Stimulated activated CD4-positive, alpha-beta T cell treated with anti-CD3 and anti-CD28 coated beads, Interleukin-4, amount 100 ng/mL, for 1 hour (primary cell): Measurements from ENCODE around the gene AQP2.

Experiments used
- DNase-seq: peaks from one replicate; pipeline ENCODE4 v3.0.0-alpha.2; 2020

Gene AQP2

GRCh38 chr12:49956663-49957569 lies 6.4 kb downstream of the AQP2 start:
- DNase-seq: no peak

DNA sequence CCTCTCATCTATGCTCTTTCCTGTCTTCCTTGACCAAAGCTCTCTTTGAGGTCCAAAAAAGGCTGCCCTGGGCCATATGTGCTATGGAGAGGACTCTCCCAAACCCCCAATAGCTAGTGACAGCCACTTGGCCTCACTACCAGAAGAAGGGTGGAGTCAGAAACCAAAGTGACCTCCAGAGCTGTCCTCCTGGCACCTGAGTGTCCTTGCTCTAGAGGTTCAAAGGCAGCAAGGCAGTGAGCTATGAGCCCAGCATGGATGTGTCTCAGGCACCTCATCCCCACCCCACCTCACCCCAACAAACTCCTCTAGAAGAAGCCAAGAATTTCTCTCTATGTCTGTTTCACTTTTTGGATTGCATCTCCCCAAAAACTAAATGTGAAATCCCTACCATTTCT lies 7.0 kb downstream of the AQP2 start:
- DNase-seq: no peak

- no peak for DNase-seq
Measured at GRCh38 chr12:49959685-49960473, 9.3 kb downstream of the AQP2 start.

- DNase-seq: no peak
Measured at GRCh38 chr12:49960474-49961110, 10.1 kb downstream of the AQP2 start.

- no peak for DNase-seq
Measured at GRCh38 chr12:49961111-49961922, 10.8 kb downstream of the AQP2 start, which contains the start of gene AQP5. Gene AQP5, plus strand, starts transcription at chr12:49961872. Its CDS starts 146 bp downstream, at chr12:49962018.

- DNase-seq: no peak
Measured at GRCh38 chr12:49961993-49962764, 11.6 kb downstream of the AQP2 start.

GRCh38 chr12:49962861-49963765 lies 12.6 kb downstream of the AQP2 start:
- DNase-seq: no peak

DNA sequence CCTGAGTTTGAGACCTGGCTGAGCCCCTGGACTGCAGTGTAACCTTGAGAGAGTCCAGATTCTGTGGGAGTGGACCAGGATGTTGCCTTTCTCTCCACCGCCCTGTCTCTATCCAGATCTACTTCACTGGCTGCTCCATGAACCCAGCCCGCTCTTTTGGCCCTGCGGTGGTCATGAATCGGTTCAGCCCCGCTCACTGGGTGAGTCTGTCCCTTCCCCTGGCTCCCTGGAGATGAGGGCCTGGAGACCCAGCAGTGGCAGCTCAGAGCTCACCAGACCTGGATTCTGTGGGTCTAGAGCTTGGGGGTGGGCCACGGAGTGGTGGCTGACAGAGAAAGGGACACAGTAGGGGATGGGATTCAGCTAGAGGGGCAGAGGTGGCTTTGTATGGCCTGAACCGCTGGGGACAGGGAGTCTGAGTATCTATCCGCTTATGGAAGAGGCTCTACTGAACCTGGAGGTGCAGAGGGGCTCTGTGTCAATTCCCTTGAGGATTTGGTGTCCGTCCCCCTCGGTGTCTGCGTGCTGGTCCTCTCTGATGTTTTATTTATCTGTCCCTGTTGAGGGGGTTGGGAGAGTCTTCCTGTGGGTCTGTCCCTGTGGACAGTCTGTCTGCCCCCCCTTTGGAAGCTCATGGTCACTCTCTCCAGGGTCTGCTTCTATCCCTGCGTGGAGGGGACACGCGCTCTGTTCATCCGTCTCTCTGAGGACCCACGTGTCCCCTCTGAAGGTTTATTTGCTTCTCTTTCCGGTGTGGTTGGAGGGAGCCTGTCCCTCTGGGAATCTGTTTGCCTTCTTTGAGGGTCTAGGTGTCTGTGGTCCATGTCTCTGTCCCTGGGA lies 13.7 kb downstream of the AQP2 start:
- no peak for DNase-seq

- no peak for DNase-seq
Measured at GRCh38 chr12:49964849-49965624, 14.5 kb downstream of the AQP2 start.

GRCh38 chr12:49965836-49966235 lies 15.3 kb downstream of the AQP2 start:
- no peak for DNase-seq

- no peak for DNase-seq
Measured at GRCh38 chr12:49966511-49967041, 16.0 kb downstream of the AQP2 start.

DNA sequence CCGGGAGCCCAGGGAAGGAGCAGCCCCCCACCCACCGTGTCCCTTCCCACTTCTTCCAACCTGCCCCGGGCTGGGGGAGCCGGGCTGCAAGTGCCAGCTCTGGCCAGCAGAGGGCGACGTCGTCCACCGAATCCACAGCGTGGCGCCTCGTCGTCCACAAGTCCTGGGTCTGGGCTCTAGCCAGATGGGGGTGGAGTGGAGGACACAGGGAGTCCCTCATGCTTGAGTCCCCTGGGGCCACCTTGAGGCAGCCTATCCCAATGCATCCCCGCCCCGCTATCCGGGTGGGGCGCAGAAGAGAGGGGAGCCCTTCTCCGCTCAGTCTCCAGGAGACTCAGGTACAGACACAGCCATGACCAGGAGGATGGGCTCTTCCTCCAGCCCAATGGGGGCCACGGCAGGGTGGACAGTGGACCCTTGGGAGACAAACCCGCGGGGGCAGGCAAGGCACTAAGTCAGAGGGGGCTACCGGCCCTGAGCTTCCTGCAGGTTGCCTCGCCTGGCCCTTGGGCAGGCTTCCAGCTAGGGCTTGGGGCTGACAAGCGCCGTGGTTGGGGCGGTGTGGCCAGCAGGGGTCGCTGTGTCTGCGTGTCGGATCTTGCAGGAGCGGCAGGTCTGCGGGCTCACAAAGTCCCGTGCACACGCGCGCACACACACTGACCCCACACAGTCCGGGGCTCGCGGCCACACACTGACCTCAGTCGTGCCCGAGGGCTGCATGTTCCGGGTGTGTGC lies 16.7 kb downstream of the AQP2 start:
- DNase-seq: peak; percentile 96

DNA sequence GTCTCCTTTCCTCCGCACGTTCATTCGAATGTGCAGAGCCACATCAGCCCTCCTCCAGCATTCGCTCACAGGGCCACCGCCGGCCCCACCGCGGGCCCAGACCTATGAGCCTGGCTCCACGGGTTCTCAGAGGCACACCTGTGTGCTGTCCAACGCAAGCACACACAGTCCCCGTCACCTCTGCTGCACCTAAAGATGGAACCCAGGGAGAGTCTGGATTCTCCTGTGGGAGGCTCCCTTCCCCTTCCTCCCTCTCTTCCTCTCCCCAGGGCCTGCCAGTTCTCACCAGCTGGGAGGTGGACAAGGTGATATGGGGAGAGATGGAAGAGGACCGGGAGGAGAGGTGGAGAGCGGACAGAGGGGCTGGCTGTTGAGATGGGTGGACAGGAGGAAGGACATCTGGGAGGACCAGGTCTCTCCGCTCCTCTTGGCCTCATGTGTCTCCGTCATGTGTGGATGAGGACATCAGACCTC lies 17.3 kb downstream of the AQP2 start:
- no peak for DNase-seq

- no peak for DNase-seq
Measured at GRCh38 chr12:49968471-49968870, 17.9 kb downstream of the AQP2 start.

GRCh38 chr12:49969027-49969426 lies 18.5 kb downstream of the AQP2 start:
- DNase-seq: no peak

DNA sequence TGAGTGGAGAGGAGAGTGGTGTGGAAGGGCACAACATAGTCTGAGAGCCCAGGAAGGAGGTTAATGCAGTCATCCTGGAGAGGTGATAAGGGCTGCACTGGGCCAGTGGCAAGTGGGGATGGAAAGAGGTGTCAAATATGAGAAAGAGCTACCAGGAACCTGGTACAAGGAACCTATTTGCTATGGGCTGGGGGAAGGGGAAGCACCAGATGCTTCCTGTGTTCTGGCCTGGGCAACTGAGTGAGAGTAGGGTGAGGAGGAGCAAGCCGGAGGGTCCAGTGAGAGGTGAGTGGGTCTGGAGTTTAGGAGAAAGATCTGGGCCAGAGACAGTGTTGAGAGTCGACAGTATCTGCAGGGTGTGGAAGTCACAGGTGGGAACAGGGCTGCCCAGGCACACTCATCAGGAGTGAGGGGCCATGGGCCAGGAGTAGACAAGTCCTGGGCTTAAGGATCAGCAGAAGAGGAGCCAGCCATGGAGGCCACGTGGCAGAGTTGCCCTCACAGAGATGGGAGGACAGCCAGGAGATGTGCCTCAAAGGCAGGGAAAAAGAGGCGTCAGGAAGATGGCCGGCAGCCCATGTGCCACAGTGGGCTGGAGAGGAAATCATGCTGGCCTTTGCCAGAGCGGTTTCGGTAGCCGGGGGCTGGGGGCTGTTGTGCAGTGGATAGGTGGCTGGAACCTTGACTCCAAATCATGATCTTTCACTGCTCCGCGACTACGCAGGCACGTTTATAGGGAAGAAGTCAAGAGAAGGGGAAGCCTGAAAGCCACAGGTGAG lies 19.3 kb downstream of the AQP2 start:
- DNase-seq: no peak

- DNase-seq: no peak
Measured at GRCh38 chr12:49970658-49971057, 20.1 kb downstream of the AQP2 start.
